Caco-2 (cell line): Measurements from ENCODE around the gene REC8. TPM values are rescaled to one million over a fixed set of nuclear protein-coding genes. Genes with fewer than 3 reads are reported as not detected.
A peak's percentile ranks its signal among the peaks of the same experiment; 100 is the strongest.

Experiments
- BruUV-seq: library from RNA; stranded (reverse); fragments of 400-500 nt; replicated peaks from 2 replicates; lab custom pipeline; 2021; lab: Mats Ljungman, UMichigan
- CTCF ChIA-PET: fragments of 300-600 bp; sonication (Branson Sonifier 250); formaldehyde crosslinking; loops from one replicate; lab custom pipeline; 2022; ENCODE audit warnings: antibody characterized with exemption; lab: Charles Lee
- POLR2A ChIA-PET: fragments of 300-600 bp; sonication (Branson Sonifier 250); formaldehyde crosslinking; loops from one replicate; lab custom pipeline; 2022; ENCODE audit warnings: antibody characterized with exemption; lab: Charles Lee
- DNase-seq, 2 experiments: peaks; one replicate each; pipeline versions ENCODE4 v3.0.0 to v3.0.0-alpha.2; 2020 to 2022
- H3K27me3 ChIP-seq: replicated peaks from 2 replicates; pipeline ENCODE4 v1.6.0; 2011; ENCODE audit warnings: low read length; ENCODE audit not compliant: control insufficient read depth, insufficient read depth
- H3K36me3 ChIP-seq: 2 replicates; pipeline ENCODE4 v1.5.1; 2011; ENCODE audit warnings: low read length; ENCODE audit not compliant: control insufficient read depth, insufficient read depth
- H3K4me1 ChIP-seq: fragments of 250-450 bp; sonication (Bioruptor Pico); 2 replicates; pipeline ENCODE4 v1.5.1; 2020; ENCODE audit warnings: mild to moderate bottlenecking
- H3K4me3 ChIP-seq: 2 replicates; pipeline ENCODE4 v1.5.1; 2011; ENCODE audit warnings: low read depth, mild to moderate bottlenecking, control low read depth, low read length
- H3K9me3 ChIP-seq: fragments of 250-450 bp; sonication (Bioruptor Pico); 2 replicates; pipeline ENCODE4 v1.5.1; 2020; ENCODE audit warnings: mild to moderate bottlenecking, moderate library complexity
- H3K27ac Mint-ChIP-seq: one replicate; pipeline ENCODE4 v1.8.0; 2022; ENCODE audit warnings: mixed read lengths; ENCODE audit not compliant: unreplicated experiment
- H3K27me3 Mint-ChIP-seq: one replicate; pipeline ENCODE4 v1.8.0; 2022; ENCODE audit warnings: mixed read lengths; ENCODE audit not compliant: insufficient read depth, unreplicated experiment
- H3K36me3 Mint-ChIP-seq: one replicate; pipeline ENCODE4 v1.8.0; 2022; ENCODE audit warnings: mild to moderate bottlenecking, mixed read lengths; ENCODE audit not compliant: insufficient read depth, unreplicated experiment
- H3K4me1 Mint-ChIP-seq: one replicate; pipeline ENCODE4 v1.8.0; 2022; ENCODE audit warnings: low read depth, mixed read lengths; ENCODE audit not compliant: unreplicated experiment
- H3K4me3 Mint-ChIP-seq: one replicate; pipeline ENCODE4 v1.8.0; 2022; ENCODE audit warnings: mild to moderate bottlenecking, moderate library complexity, mixed read lengths; ENCODE audit not compliant: unreplicated experiment
- H3K9me3 Mint-ChIP-seq: one replicate; pipeline ENCODE4 v1.8.0; 2022; ENCODE audit warnings: mixed read lengths; ENCODE audit not compliant: unreplicated experiment
- CTCF ChIP-seq, 2 experiments: fragments of 200-600 bp in 1 of 2; IDR thresholded peaks; 1 replicate in 1 of 2; 2 replicates in 1 of 2; pipeline versions ENCODE4 v1.5.1 to v1.8.0; 2011 to 2022; ENCODE audit warnings: antibody characterized with exemption in 1 of 2, control low read depth in 1 of 2, inconsistent platforms in 1 of 2, low read depth in 1 of 2, low read length in 1 of 2, mild to moderate bottlenecking in 1 of 2, moderate library complexity in 1 of 2; ENCODE audit not compliant: insufficient read depth in 1 of 2, severe bottlenecking in 1 of 2, unreplicated experiment in 1 of 2
- intact Hi-C: fragments of 100-400 bp; cut with micrococcal nuclease; formaldehyde crosslinking; loops from one replicate; pipeline ENCODE4 v1.10.0; 2022; ENCODE audit not compliant: unreplicated experiment
- total RNA-seq: library from RNA; stranded (reverse); gene quantifications from 2 replicates; pipeline ENCODE4 v1.2.3, GENCODE V29; 2022

REC8 gene
- total RNA-seq, 1 experiment from 2014 or later: 8.4 TPM

GRCh38 chr14:24146978-24147760 lies 24.7 kb upstream of the REC8 start, which contains the start of gene RNF31:
RNF31 (plus strand) TSS chr14:24147498; CDS start chr14:24147699, 201 bp downstream.
- POLR2A ChIA-PET: interaction anchor here (0.8 to 2.8 kb wide), 10 partner anchors 11 to 95 kb away, joined by 4 to 46 read pairs (median 10); partner anchors contain the start of genes CHMP4A, DCAF11, IPO4 and IRF9

GRCh38 chr14:24147761-24148428 lies 24.0 kb upstream of the REC8 start:
- CTCF ChIA-PET: interaction anchor here (1.6 to 4.1 kb wide), 2 partner anchors 13 to 54 kb away, joined by 6 to 47 read pairs; partner anchors contain the start of genes IRF9 and PCK2
- POLR2A ChIA-PET: interaction anchor here (0.7 to 2.8 kb wide), 4 partner anchors 11 to 33 kb away, joined by 4 to 46 read pairs (median 18); partner anchors contain the start of genes DCAF11, IRF9, NRL and PSME1

More at GRCh38 chr14:24146978-24147760, 24.7 kb upstream of the REC8 start, which contains the start of gene RNF31:
- no peaks in the 10 kb centered on the region for H3K27me3 ChIP-seq
- BruUV-seq: no TSS peak
- CTCF ChIA-PET: interaction anchor here (0.6 to 4.1 kb wide), 12 partner anchors 11 to 185 kb away, joined by 3 to 47 read pairs (median 6); partner anchors contain the start of genes CHMP4A, CIDEB, DCAF11 and IRF9
- peaks cover 6% of the 10 kb centered on the region for H3K4me1 ChIP-seq
- H3K4me1 Mint-ChIP-seq: peaks cover 14% of the 10 kb centered on the region
- H3K4me3 Mint-ChIP-seq: peak within 1 kb of the TSS; percentile 92
- peak; percentile 97 to 98 for DNase-seq
- H3K27me3 Mint-ChIP-seq: no peaks in the 10 kb centered on the region
- H3K36me3 ChIP-seq: peaks cover 5% of the 10 kb centered on the region; the same call in 1 of the 2 replicates
- peak within 1 kb of the TSS; percentile 65 for H3K27ac Mint-ChIP-seq
- peak within 1 kb of the TSS; percentile 95 for H3K4me3 ChIP-seq
- no peaks in the 10 kb centered on the region for H3K9me3 ChIP-seq
- peaks cover 52% of the 10 kb centered on the region for H3K36me3 Mint-ChIP-seq
- TF ChIP-seq CTCF (IDR thresholded peaks at IDR 0.05; ENCODE audit: insufficient read depth in 1 of 2, low read depth in 1 of 2, low read length in 1 of 2, severe bottlenecking in 1 of 2, unreplicated experiment in 1 of 2): peak in 1 of 2 experiments; percentile 15
- intact Hi-C loops: loop anchor here (1.0 kb wide), 4 partner anchors 11 to 41 kb away; partner anchors contain the start of genes IPO4, IRF9 and PSME1
- H3K9me3 Mint-ChIP-seq: no peaks in the 10 kb centered on the region

More at GRCh38 chr14:24147761-24148428, 24.0 kb upstream of the REC8 start:
- H3K9me3 Mint-ChIP-seq: no peaks in the 10 kb centered on the region
- H3K4me1 Mint-ChIP-seq: peaks cover 14% of the 10 kb centered on the region
- DNase-seq: no peak
- Histone ChIP-seq H3K27me3 (no peaks in the 10 kb centered on the region), H3K4me3 (peak overlapping the region; percentile 95), H3K4me1 (peaks cover 6% of the 10 kb centered on the region), H3K36me3 (peaks cover 5% of the 10 kb centered on the region; the same call in 1 of the 2 replicates), H3K9me3 (no peaks in the 10 kb centered on the region)
- intact Hi-C loops: loop anchor here (1.0 kb wide), 2 partner anchors 12 to 13 kb away; partner anchors contain the start of genes IRF9 and PSME1
- peak overlapping the region; percentile 65 for H3K27ac Mint-ChIP-seq
- peaks cover 60% of the 10 kb centered on the region for H3K36me3 Mint-ChIP-seq
- no peak for TF ChIP-seq CTCF (IDR thresholded peaks at IDR 0.05; ENCODE audit: insufficient read depth in 1 of 2, low read depth in 1 of 2, low read length in 1 of 2, severe bottlenecking in 1 of 2, unreplicated experiment in 1 of 2)
- no peaks in the 10 kb centered on the region for H3K27me3 Mint-ChIP-seq
- peak overlapping the region; percentile 92 for H3K4me3 Mint-ChIP-seq
- TSS peak; percentile 53 for BruUV-seq
